ENCODE results near the gene FAXDC2.

DNA sequence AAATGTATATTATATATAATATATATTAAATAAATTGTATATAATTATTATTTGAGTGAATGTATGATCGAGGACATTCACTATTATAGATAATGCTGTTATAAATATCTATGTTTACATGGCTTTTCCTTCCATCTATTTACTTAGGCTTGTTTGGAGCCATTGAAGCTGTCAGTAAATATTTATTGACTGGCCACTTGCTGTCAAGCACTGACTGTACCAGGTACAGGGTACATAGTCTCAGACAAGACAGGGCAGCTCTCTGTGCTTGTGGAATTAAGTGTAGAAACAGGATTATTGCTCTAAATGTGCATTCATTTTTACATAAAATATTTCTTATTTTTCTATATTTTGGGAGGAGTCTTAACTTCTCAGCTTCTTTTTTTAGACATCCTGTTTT, 16.4 kb downstream of the FAXDC2 start:
- TF ChIP-seq, protein P1, sequence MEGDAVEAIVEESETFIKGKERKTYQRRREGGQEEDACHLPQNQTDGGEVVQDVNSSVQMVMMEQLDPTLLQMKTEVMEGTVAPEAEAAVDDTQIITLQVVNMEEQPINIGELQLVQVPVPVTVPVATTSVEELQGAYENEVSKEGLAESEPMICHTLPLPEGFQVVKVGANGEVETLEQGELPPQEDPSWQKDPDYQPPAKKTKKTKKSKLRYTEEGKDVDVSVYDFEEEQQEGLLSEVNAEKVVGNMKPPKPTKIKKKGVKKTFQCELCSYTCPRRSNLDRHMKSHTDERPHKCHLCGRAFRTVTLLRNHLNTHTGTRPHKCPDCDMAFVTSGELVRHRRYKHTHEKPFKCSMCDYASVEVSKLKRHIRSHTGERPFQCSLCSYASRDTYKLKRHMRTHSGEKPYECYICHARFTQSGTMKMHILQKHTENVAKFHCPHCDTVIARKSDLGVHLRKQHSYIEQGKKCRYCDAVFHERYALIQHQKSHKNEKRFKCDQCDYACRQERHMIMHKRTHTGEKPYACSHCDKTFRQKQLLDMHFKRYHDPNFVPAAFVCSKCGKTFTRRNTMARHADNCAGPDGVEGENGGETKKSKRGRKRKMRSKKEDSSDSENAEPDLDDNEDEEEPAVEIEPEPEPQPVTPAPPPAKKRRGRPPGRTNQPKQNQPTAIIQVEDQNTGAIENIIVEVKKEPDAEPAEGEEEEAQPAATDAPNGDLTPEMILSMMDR (IDR thresholded peaks at IDR 0.05): no peak
- no peak for TF ChIP-seq EZH2 (IDR thresholded peaks at IDR 0.05)

Measured in neural progenitor cell (in vitro differentiated cells).